ENCODE measurements around the gene PEX5.
"Not testable (repeated sequence)": the region's sequence is repeated elsewhere in the genome, so short reads cannot be mapped to it uniquely, and the experiment has no call there.

GRCh38 chr12:7186058-7186457 lies 3.4 kb upstream of the PEX5 start:
- TF ChIP-seq, protein P1, sequence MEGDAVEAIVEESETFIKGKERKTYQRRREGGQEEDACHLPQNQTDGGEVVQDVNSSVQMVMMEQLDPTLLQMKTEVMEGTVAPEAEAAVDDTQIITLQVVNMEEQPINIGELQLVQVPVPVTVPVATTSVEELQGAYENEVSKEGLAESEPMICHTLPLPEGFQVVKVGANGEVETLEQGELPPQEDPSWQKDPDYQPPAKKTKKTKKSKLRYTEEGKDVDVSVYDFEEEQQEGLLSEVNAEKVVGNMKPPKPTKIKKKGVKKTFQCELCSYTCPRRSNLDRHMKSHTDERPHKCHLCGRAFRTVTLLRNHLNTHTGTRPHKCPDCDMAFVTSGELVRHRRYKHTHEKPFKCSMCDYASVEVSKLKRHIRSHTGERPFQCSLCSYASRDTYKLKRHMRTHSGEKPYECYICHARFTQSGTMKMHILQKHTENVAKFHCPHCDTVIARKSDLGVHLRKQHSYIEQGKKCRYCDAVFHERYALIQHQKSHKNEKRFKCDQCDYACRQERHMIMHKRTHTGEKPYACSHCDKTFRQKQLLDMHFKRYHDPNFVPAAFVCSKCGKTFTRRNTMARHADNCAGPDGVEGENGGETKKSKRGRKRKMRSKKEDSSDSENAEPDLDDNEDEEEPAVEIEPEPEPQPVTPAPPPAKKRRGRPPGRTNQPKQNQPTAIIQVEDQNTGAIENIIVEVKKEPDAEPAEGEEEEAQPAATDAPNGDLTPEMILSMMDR (IDR thresholded peaks at IDR 0.05): not testable (repeated sequence)
- TF ChIP-seq POLR2AphosphoS5 (IDR thresholded peaks at IDR 0.05); POLR2A (IDR thresholded peaks at IDR 0.05); EP300 (IDR thresholded peaks at IDR 0.05; ENCODE audit: low read depth): not testable (repeated sequence)

Data from transverse colon (tissue), 4 donors.